Ascending aorta (tissue), 2 donors: ENCODE measurements around the gene SLC22A23. TPM values are rescaled to one million over a fixed set of nuclear protein-coding genes. Genes with fewer than 3 reads are reported as not detected.

Experiments used
- DNase-seq, 2 donors: peaks; one replicate each; pipeline ENCODE4 v3.0.0-alpha.2; 2019; ENCODE audit warnings: low spot score in 2 of 2
- H3K27ac ChIP-seq, 2 donors: fragments of 200-600 bp; sonication (generic); one replicate each; pipeline ENCODE4 v1.5.1; 2016 to 2017; ENCODE audit warnings: mild to moderate bottlenecking in 1 of 2
- H3K27me3 ChIP-seq: fragments of 200-600 bp; sonication (generic); one replicate; pipeline ENCODE4 v1.5.1; 2017
- H3K36me3 ChIP-seq, 2 donors: fragments of 200-600 bp; sonication (generic); one replicate each; pipeline ENCODE4 v1.5.1; 2016
- H3K4me1 ChIP-seq, 2 donors: fragments of 200-600 bp; sonication (generic); one replicate each; pipeline ENCODE4 v1.5.1; 2016 to 2017; ENCODE audit warnings: mild to moderate bottlenecking in 1 of 2
- H3K4me3 ChIP-seq, 2 donors: fragments of 200-600 bp; sonication (generic); one replicate each; pipeline ENCODE4 v1.5.1; 2016 to 2017; ENCODE audit warnings: mild to moderate bottlenecking in 1 of 2
- H3K9me3 ChIP-seq, 2 donors: fragments of 200-600 bp; sonication (generic); one replicate each; pipeline ENCODE4 v1.5.1; 2016
- CTCF ChIP-seq, 3 experiments: fragments of 200-600 bp in 2 of 3; fragments of 450-650 bp in 1 of 3; sonication (generic) in 2 of 3; IDR thresholded peaks; one replicate each; pipeline ENCODE4 v1.5.1; 2016 to 2019; ENCODE audit warnings: antibody characterized with exemption in 3 of 3, mild to moderate bottlenecking in 1 of 3, moderate library complexity in 1 of 3
- intact Hi-C: fragments of 100-400 bp; cut with DNase I; formaldehyde crosslinking; loops from one replicate; pipeline ENCODE4 v1.15.1; 2023
- total RNA-seq: library from RNA; depleted of rRNA; stranded (reverse); fragments of >200 nt; gene quantifications from one replicate; pipeline ENCODE4 v1.1.0, GENCODE V29; 2016

SLC22A23 gene
- total RNA-seq, 1 donor from 2014 or later, result 42.0 TPM

- intact Hi-C loops, result loop anchor here (5.0 kb wide), 2 partner anchors 131 to 319 kb away; no protein-coding TSS in a partner anchor
- Histone ChIP-seq H3K4me1 (peaks cover 0 to 2% of the 10 kb centered on the region in 2 donors), H3K4me3 (no peak overlapping the region), H3K36me3 (no peaks in the 10 kb centered on the region), H3K9me3 (no peaks in the 10 kb centered on the region), H3K27me3 (no peaks in the 10 kb centered on the region), H3K27ac (no peak overlapping the region)
- no peak for TF ChIP-seq CTCF (IDR thresholded peaks at IDR 0.05)
- DNase-seq, result no peak
These were observed 43.3 kb downstream of the SLC22A23 start for GRCh38 chr6:3413592-3413991.

GRCh38 chr6:3412779-3413500 is 43.9 kb downstream of the SLC22A23 start:
- Histone ChIP-seq H3K27me3 (no peaks in the 10 kb centered on the region), H3K4me1 (peaks cover 0 to 2% of the 10 kb centered on the region in 2 donors), H3K4me3 (no peak overlapping the region), H3K27ac (no peak overlapping the region), H3K9me3 (no peaks in the 10 kb centered on the region), H3K36me3 (no peaks in the 10 kb centered on the region)
- no peak for DNase-seq
- TF ChIP-seq CTCF (IDR thresholded peaks at IDR 0.05), result no peak
- intact Hi-C loops, result loop anchor here (5.0 kb wide), 2 partner anchors 131 to 319 kb away; no protein-coding TSS in a partner anchor

DNA sequence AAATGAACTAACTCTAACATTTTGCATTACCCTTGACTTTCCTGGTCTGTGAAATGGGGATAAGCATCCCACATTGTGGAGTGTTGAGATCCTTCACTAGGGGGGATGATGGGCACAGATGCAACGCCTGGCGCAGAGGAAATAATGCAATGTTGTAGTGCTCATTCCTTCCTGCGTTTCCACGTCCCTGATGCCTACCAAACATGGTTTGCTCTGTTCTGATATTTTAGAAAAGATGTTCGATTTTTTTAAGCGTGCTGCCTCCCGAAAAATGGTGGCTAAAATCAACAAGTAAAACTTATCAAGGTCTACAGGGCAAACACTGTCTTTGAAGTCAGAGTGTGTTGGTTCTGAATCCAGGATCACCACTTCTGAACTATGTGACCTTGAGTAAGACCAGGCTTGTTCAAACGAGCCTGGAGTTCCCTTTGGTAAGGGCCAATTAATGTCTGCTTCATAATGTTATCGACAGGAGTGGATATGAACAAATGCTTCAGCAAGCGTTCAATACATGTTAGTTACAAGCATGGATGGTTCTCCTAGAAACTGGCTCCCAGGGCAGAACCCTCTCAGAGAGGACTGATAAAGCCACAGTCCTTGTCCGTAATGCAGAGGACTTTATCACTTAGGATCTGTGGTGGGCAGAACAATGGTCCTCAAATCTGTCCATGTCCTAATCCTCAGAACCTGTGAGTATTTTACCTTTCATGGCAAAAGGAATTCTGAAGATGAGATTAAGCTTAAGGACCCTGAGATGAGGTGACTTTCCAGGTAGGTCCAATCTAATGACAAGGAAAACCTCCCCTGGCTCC is 44.7 kb downstream of the SLC22A23 start:
- Histone ChIP-seq H3K4me1 (peaks cover 0 to 2% of the 10 kb centered on the region in 2 donors), H3K4me3 (no peak overlapping the region), H3K36me3 (no peaks in the 10 kb centered on the region), H3K9me3 (no peaks in the 10 kb centered on the region), H3K27ac (no peak overlapping the region), H3K27me3 (no peaks in the 10 kb centered on the region)
- TF ChIP-seq CTCF (IDR thresholded peaks at IDR 0.05), result no peak
- no peak for DNase-seq
- intact Hi-C loops, result loop anchor here (5.0 kb wide), 2 partner anchors 130 to 320 kb away; no protein-coding TSS in a partner anchor

- no peak overlapping the region for H3K4me3 ChIP-seq
- intact Hi-C loops, result loop anchor here (5.0 kb wide), 2 partner anchors 128 to 322 kb away; no protein-coding TSS in a partner anchor
- peak in 1 of 2 donors; percentile 71 for DNase-seq
- no peaks in the 10 kb centered on the region for H3K27me3 ChIP-seq
- H3K27ac ChIP-seq, result no peak overlapping the region
- H3K4me1 ChIP-seq, result peaks cover 0 to 2% of the 10 kb centered on the region in 2 donors
- TF ChIP-seq CTCF (IDR thresholded peaks at IDR 0.05), result peak; percentile 56 to 74 (median 59)
- H3K36me3 ChIP-seq, result no peaks in the 10 kb centered on the region
- H3K9me3 ChIP-seq, result no peaks in the 10 kb centered on the region
These were observed 46.2 kb downstream of the SLC22A23 start for GRCh38 chr6:3410385-3411360.
